OCI-LY3 (cell line): Measurements from ENCODE around the gene PLA2G2A.
"Not testable (repeated sequence)": the region's sequence is repeated elsewhere in the genome, so short reads cannot be mapped to it uniquely, and the experiment has no call there.

Source experiments
- H2AFZ ChIP-seq: fragments of 200-600, 300-600 bp; shearing (Covaris generic); 2 replicates; pipeline ENCODE4 v1.6.0; 2014; ENCODE audit warnings: antibody characterized with exemption, low read depth, low read length
- H3K27ac ChIP-seq: fragments of 200-600, 300-600 bp; sonication (generic); 2 replicates; pipeline ENCODE4 v1.5.1; 2014; ENCODE audit warnings: mild to moderate bottlenecking, low read length, moderate library complexity, mixed read lengths
- H3K27me3 ChIP-seq: fragments of 200-600, 300-600 bp; sonication (generic); 2 replicates; pipeline ENCODE4 v1.6.1; 2014; ENCODE audit warnings: low read depth, low read length, mixed read lengths
- H3K36me3 ChIP-seq: fragments of 200-600, 300-600 bp; sonication (generic); replicated peaks from 2 replicates; pipeline ENCODE3; 2014; ENCODE audit warnings: low read depth, low read length, mixed read lengths
- H3K4me1 ChIP-seq: fragments of 300-600, 200-600 bp; sonication (generic); 2 replicates; pipeline ENCODE4 v1.6.1; 2014; ENCODE audit warnings: low read length, mixed read lengths
- H3K4me2 ChIP-seq: fragments of 200-600, 300-600 bp; sonication (generic); 2 replicates; pipeline ENCODE4 v1.6.1; 2014; ENCODE audit warnings: low read length, mixed read lengths
- H3K4me3 ChIP-seq: fragments of 300-600, 200-600 bp; sonication (generic); 2 replicates; pipeline ENCODE4 v1.5.1; 2014; ENCODE audit warnings: antibody characterized with exemption, mild to moderate bottlenecking, low read length, moderate library complexity
- H3K79me2 ChIP-seq: fragments of 300-600, 200-600 bp; shearing (Covaris generic); 2 replicates; pipeline ENCODE4 v1.6.1; 2014; ENCODE audit warnings: mild to moderate bottlenecking, low read length, mixed read lengths
- H3K9ac ChIP-seq: fragments of 300-600, 200-600 bp; shearing (Covaris generic); 2 replicates; pipeline ENCODE4 v1.6.0; 2014; ENCODE audit warnings: mild to moderate bottlenecking, low read length, moderate library complexity
- H3K9me3 ChIP-seq: fragments of 200-600, 300-600 bp; shearing (Covaris generic); 2 replicates; pipeline ENCODE4 v1.6.1; 2014; ENCODE audit warnings: low read length, mixed read lengths; ENCODE audit not compliant: insufficient read depth
- H4K20me1 ChIP-seq: fragments of 200-600, 300-600 bp; sonication (generic); 2 replicates; pipeline ENCODE4 v1.6.1; 2016; ENCODE audit warnings: low read length, mixed read lengths; ENCODE audit not compliant: insufficient read depth
- EZH2phosphoT487 ChIP-seq: fragments of 200-600 bp; shearing (Covaris generic); IDR thresholded peaks from 2 replicates; pipeline ENCODE4 v1.6.1; 2018; ENCODE audit warnings: antibody characterized with exemption, mixed run types, low read depth
- TF ChIP-seq, protein P1 (sequence below): fragments of 200-600, 300-600 bp; sonication (generic); IDR thresholded peaks from 2 replicates; pipeline ENCODE4 v1.5.1; 2014; ENCODE audit warnings: antibody characterized with exemption, low read length, low read depth

Gene PLA2G2A

DNA sequence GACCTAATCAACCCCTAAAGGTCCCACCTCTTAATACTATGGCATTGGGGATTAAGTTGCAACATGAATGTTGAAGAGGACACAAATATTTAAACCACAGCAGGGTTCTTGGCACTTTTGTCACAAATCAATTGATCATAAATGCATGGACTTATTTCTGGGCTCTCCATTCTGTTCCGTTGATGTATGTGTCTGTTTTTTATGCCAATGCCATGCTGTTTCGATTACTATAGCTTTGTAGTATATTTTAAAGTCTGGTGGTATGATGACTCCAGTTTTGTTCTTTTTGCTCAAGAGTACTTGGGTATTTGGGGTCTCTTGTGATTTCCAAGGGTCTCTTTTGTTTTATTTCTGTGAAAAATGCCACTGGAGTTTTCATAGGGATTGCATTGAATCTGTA lies 34.7 kb upstream of the PLA2G2A start:
- no peaks in the 10 kb centered on the region for H4K20me1 ChIP-seq
- no peaks in the 10 kb centered on the region for H3K36me3 ChIP-seq
- no peak overlapping the region for H3K27ac ChIP-seq
- H3K9me3 ChIP-seq, result no peaks in the 10 kb centered on the region
- TF ChIP-seq, protein P1, sequence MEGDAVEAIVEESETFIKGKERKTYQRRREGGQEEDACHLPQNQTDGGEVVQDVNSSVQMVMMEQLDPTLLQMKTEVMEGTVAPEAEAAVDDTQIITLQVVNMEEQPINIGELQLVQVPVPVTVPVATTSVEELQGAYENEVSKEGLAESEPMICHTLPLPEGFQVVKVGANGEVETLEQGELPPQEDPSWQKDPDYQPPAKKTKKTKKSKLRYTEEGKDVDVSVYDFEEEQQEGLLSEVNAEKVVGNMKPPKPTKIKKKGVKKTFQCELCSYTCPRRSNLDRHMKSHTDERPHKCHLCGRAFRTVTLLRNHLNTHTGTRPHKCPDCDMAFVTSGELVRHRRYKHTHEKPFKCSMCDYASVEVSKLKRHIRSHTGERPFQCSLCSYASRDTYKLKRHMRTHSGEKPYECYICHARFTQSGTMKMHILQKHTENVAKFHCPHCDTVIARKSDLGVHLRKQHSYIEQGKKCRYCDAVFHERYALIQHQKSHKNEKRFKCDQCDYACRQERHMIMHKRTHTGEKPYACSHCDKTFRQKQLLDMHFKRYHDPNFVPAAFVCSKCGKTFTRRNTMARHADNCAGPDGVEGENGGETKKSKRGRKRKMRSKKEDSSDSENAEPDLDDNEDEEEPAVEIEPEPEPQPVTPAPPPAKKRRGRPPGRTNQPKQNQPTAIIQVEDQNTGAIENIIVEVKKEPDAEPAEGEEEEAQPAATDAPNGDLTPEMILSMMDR, result no peak
- TF ChIP-seq EZH2phosphoT487, result no peak
- no peak overlapping the region for H3K4me2 ChIP-seq
- no peak overlapping the region for H3K9ac ChIP-seq
- H3K27me3 ChIP-seq, result peaks cover 2% of the 10 kb centered on the region; the same call in 1 of the 2 replicates
- no peak overlapping the region for H2AFZ ChIP-seq
- no peak overlapping the region for H3K4me3 ChIP-seq
- no peaks in the 10 kb centered on the region for H3K4me1 ChIP-seq
- no peaks in the 10 kb centered on the region for H3K79me2 ChIP-seq

- no peak overlapping the region for H3K27ac ChIP-seq
- peaks cover 2% of the 10 kb centered on the region; the same call in 1 of the 2 replicates for H3K27me3 ChIP-seq
- no peak overlapping the region for H3K9ac ChIP-seq
- no peaks in the 10 kb centered on the region for H4K20me1 ChIP-seq
- H3K4me2 ChIP-seq, result no peak overlapping the region
- H3K79me2 ChIP-seq, result no peaks in the 10 kb centered on the region
- TF ChIP-seq, protein P1, result no peak
- TF ChIP-seq EZH2phosphoT487, result no peak
- no peaks in the 10 kb centered on the region for H3K4me1 ChIP-seq
- H2AFZ ChIP-seq, result no peak overlapping the region
- H3K4me3 ChIP-seq, result no peak overlapping the region
- H3K36me3 ChIP-seq, result no peaks in the 10 kb centered on the region
- no peaks in the 10 kb centered on the region for H3K9me3 ChIP-seq
Measured at GRCh38 chr1:20010016-20010415, 30.6 kb upstream of the PLA2G2A start.

- no peaks in the 10 kb centered on the region for H3K4me1 ChIP-seq
- H3K79me2 ChIP-seq, result no peaks in the 10 kb centered on the region
- peaks cover 2% of the 10 kb centered on the region; the same call in 1 of the 2 replicates for H3K27me3 ChIP-seq
- no peak overlapping the region for H2AFZ ChIP-seq
- no peak overlapping the region for H3K4me2 ChIP-seq
- no peaks in the 10 kb centered on the region for H4K20me1 ChIP-seq
- no peaks in the 10 kb centered on the region for H3K9me3 ChIP-seq
- no peak overlapping the region for H3K4me3 ChIP-seq
- no peak for TF ChIP-seq EZH2phosphoT487
- TF ChIP-seq, protein P1, result no peak
- H3K36me3 ChIP-seq, result no peaks in the 10 kb centered on the region
- H3K9ac ChIP-seq, result no peak overlapping the region
- H3K27ac ChIP-seq, result no peak overlapping the region
Measured at GRCh38 chr1:20009212-20009611, 29.8 kb upstream of the PLA2G2A start.

- Histone ChIP-seq H3K27ac (no peak overlapping the region), H3K4me3 (no peak overlapping the region), H4K20me1 (no peaks in the 10 kb centered on the region), H3K27me3 (peaks cover 2% of the 10 kb centered on the region; the same call in 1 of the 2 replicates), H3K9me3 (no peaks in the 10 kb centered on the region), H3K79me2 (no peaks in the 10 kb centered on the region), H3K4me2 (no peak overlapping the region), H3K9ac (no peak overlapping the region), H3K4me1 (no peaks in the 10 kb centered on the region), H2AFZ (no peak overlapping the region), H3K36me3 (no peaks in the 10 kb centered on the region)
- TF ChIP-seq, protein P1, result no peak
- no peak for TF ChIP-seq EZH2phosphoT487
Measured at GRCh38 chr1:20008391-20008841, 29.0 kb upstream of the PLA2G2A start.

DNA sequence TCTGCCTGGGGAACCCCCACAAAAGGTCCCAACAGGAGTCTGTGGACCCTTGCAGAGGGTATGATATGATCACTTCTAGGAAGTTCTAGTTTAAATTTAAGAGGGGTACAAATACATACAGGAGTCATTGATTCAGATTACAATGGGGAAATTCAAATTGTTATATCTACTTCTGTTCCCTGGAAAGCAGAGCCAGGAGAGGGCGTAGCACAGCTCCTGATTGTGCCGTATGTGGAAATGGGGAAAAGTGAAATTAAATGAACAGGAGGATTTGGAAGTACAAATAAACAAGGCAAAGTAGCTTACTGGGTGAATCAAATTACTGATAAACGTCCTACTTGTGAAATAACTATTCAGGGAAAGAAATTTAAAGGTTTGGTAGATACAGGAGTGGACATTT lies 19.4 kb upstream of the PLA2G2A start:
- not testable (repeated sequence) for H2AFZ ChIP-seq, H3K4me3 ChIP-seq, H3K27me3 ChIP-seq, H3K4me2 ChIP-seq, H3K79me2 ChIP-seq, H3K4me1 ChIP-seq, H3K36me3 ChIP-seq, H3K27ac ChIP-seq, H4K20me1 ChIP-seq, H3K9me3 ChIP-seq, H3K9ac ChIP-seq
